Limb (tissue), 2 donors: ENCODE measurements around the gene GRAMD1B.
A peak's percentile ranks its signal among the peaks of the same experiment; 100 is the strongest.

Source experiments
- DNase-seq, 2 donors: peaks; one replicate each; pipeline ENCODE4 v3.0.0-alpha.2; 2016; ENCODE audit errors: extremely low spot score in 2 of 2

GRAMD1B gene

GRCh38 chr11:123429913-123430720 is at the start of gene GRAMD1B:
TSS of gene GRAMD1B (plus strand) at chr11:123430269. CDS start at chr11:123430793, 524 bp downstream.
- peak; percentile 80 for DNase-seq

- DNase-seq, result no peak
Measured at GRCh38 chr11:123381149-123381548, 48.9 kb upstream of the GRAMD1B start.

GRCh38 chr11:123381817-123382554 is 48.1 kb upstream of the GRAMD1B start:
- DNase-seq, result no peak

- no peak for DNase-seq
Measured at GRCh38 chr11:123382555-123383074, 47.5 kb upstream of the GRAMD1B start.

- DNase-seq, result no peak
Measured at GRCh38 chr11:123384116-123384515, 46.0 kb upstream of the GRAMD1B start.

- no peak for DNase-seq
Measured at GRCh38 chr11:123386796-123387510, 43.1 kb upstream of the GRAMD1B start.

GRCh38 chr11:123388640-123389039 is 41.4 kb upstream of the GRAMD1B start:
- DNase-seq, result no peak

- DNase-seq, result no peak
Measured at GRCh38 chr11:123390146-123390545, 39.9 kb upstream of the GRAMD1B start.

GRCh38 chr11:123391646-123392348 is 38.3 kb upstream of the GRAMD1B start:
- DNase-seq, result no peak

GRCh38 chr11:123392431-123392830 is 37.6 kb upstream of the GRAMD1B start:
- no peak for DNase-seq

- no peak for DNase-seq
Measured at GRCh38 chr11:123392844-123393243, 37.2 kb upstream of the GRAMD1B start.

- no peak for DNase-seq
Measured at GRCh38 chr11:123393312-123393927, 36.6 kb upstream of the GRAMD1B start.

- no peak for DNase-seq
Measured at GRCh38 chr11:123404676-123405075, 25.4 kb upstream of the GRAMD1B start.

GRCh38 chr11:123405123-123405592 is 24.9 kb upstream of the GRAMD1B start:
- peak in 1 of 2 donors; percentile 37 for DNase-seq

- no peak for DNase-seq
Measured at GRCh38 chr11:123406441-123407129, 23.5 kb upstream of the GRAMD1B start.

- peak in 1 of 2 donors; percentile 60 for DNase-seq
Measured at GRCh38 chr11:123407130-123407995, 22.7 kb upstream of the GRAMD1B start.

- DNase-seq, result no peak
Measured at GRCh38 chr11:123407996-123408597, 22.0 kb upstream of the GRAMD1B start.

GRCh38 chr11:123408619-123409455 is 21.2 kb upstream of the GRAMD1B start:
- DNase-seq, result no peak
